ENCODE results near the gene MGST2. TPM values are rescaled to one million over a fixed set of nuclear protein-coding genes. Genes with fewer than 3 reads are reported as not detected.
A peak's percentile ranks its signal among the peaks of the same experiment; 100 is the strongest.

Gene MGST2
- polyA plus RNA-seq (ENCODE audit: low read depth in 6 of 6) = 1 to 10 TPM; 1.0 to 7.9 (median 2.9) TPM

GRCh38 chr4:139665690-139666529, at the start of gene MGST2:
Gene MGST2 (plus strand): TSS chr4:139665819. CDS start chr4:139666020, 201 bp downstream.
- H3K4me3 Mint-ChIP-seq = peak within 1 kb of the TSS; percentile 89 to 98 (median 94)

DNA sequence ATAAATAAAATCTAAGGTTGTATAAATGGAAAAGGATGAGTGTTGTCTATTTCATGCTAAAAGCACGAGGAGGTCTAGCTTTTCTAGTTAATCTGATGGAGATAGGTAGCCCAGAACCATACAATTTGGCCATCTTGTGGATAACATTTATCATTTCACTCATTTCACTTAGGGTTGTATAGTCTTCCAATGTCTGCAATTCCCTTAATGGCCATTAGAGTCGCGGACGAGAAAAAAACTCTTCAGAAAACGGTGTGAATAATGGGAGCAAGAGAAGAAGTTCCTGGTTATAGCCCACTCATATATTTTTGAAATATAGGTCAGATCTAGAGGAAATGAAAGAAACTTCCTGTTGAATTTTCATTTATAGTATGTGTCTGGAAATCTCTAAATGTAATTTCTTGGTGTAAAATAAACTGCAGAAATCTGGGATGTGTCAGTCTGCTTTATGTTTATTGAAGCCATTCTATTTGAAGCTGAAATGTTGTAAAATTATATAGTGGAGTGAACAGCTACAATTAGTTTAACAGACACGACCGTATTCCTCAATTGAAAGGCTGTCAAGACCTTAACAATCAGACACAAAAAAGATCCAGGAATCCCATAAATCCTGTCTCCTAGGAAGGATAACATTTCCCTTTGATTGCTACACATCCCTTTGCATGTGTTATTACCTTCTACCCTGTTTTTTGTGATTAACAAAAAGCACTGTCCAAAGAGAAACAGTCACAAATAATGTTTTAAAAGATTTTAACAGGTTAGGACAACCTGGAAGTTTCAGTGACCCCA, 47.7 kb upstream of the MGST2 start:
- Mint-ChIP-seq H3K36me3 (no peaks in the 10 kb centered on the region), H3K9me3 (no peaks in the 10 kb centered on the region), H3K27me3 (peaks cover 0 to 10% (median 1%) of the 10 kb centered on the region in 3 donors), H3K27ac (no peak overlapping the region), H3K4me1 (no peaks in the 10 kb centered on the region), H3K4me3 (no peak overlapping the region)
- ATAC-seq (ENCODE audit: low read depth in 2 of 2) (peak; percentile 35 to 41), DNase-seq (no peak)

More at GRCh38 chr4:139665690-139666529, at the start of gene MGST2:
- Mint-ChIP-seq H3K4me1 (peaks cover 20 to 25% (median 24%) of the 10 kb centered on the region in 3 donors), H3K9me3 (no peaks in the 10 kb centered on the region), H3K36me3 (no peaks in the 10 kb centered on the region), H3K27me3 (no peaks in the 10 kb centered on the region), H3K27ac (peak within 1 kb of the TSS; percentile 24 to 83 (median 74))
- DNase-seq (peak; percentile 18), ATAC-seq (ENCODE audit: low read depth in 2 of 2) (peak; percentile 58 to 59)

DNA sequence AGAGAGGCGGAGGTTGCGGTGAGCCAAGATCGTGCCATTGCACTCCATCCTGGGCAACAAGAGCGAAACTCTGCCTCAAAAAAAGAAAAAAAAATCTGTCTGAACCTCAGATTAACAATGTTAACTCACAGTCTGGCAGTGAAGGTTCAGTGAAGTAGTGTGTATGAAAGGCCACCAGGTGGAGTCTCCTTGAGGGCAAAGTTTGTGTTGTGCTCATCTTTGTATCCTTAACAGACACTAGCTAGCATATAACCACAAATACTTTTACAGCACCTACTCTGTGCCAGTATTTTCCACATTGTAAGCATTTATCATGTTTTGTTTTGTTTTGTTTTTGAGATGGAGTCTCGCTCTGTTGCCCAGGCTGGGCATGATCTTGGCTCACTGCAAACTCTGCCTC, 46.0 kb upstream of the MGST2 start:
- Mint-ChIP-seq H3K4me3 (no peak overlapping the region), H3K27me3 (peaks cover 0 to 20% (median 18%) of the 10 kb centered on the region in 3 donors), H3K4me1 (no peaks in the 10 kb centered on the region), H3K9me3 (no peaks in the 10 kb centered on the region), H3K27ac (no peak overlapping the region), H3K36me3 (no peaks in the 10 kb centered on the region)
- DNase-seq (no peak), ATAC-seq (ENCODE audit: low read depth in 2 of 2) (peak in 1 of 2 donors; percentile 64)

DNA sequence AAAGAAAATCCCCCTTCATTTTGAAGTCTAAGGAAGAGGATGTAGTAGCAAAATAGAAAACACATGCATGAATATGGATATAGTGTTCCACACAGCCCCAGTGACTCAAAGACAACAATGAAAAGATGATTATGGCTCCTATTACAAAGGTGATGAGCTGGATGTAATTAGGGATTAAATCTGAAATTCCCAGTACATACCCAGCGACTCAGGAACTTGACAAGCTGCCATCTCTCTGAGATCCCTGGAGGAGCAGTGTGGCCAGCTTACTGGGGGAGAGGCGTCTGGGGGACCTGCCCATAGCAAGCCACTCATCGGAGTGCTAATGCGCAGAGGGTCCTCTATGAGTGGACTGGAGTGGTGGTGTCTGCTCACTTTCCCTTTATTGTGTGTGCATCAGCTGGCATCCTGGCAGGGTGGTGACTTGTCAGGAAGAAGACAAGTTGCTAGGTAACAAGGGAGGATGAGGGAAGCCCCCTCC, 42.7 kb upstream of the MGST2 start:
- H3K4me1 Mint-ChIP-seq = no peaks in the 10 kb centered on the region
- H3K36me3 Mint-ChIP-seq = no peaks in the 10 kb centered on the region
- no peak overlapping the region for H3K27ac Mint-ChIP-seq
- DNase-seq (no peak), ATAC-seq (ENCODE audit: low read depth in 2 of 2) (no peak)
- H3K4me3 Mint-ChIP-seq = no peak overlapping the region
- no peaks in the 10 kb centered on the region for H3K9me3 Mint-ChIP-seq
- H3K27me3 Mint-ChIP-seq = peaks cover 0 to 29% (median 23%) of the 10 kb centered on the region in 3 donors

GRCh38 chr4:139624441-139625092, 41.1 kb upstream of the MGST2 start:
- Mint-ChIP-seq H3K27ac (peak overlapping the region in 1 of 6 donors; percentile 42), H3K27me3 (peaks cover 0 to 29% (median 23%) of the 10 kb centered on the region in 3 donors), H3K9me3 (no peaks in the 10 kb centered on the region), H3K4me1 (no peaks in the 10 kb centered on the region), H3K36me3 (no peaks in the 10 kb centered on the region), H3K4me3 (no peak overlapping the region)
- DNase-seq = no peak
- no peak for ATAC-seq (ENCODE audit: low read depth in 2 of 2)

DNA sequence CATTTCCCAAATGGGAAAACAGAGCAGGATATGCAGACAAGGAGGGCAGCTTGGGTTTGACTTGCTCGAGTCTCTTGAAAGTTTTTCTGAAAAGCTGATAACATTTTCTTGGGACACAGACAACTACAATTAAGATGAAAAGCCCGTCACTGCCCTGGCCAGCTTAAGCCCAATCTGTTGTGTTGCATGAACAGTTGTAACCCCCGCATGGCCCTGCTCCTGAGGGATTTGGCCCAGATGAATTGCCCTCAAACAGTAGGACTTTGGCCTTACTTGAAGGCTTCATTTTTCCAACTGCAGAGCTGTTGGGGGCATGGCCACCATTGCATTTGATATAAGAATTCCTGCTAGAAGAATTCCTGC, 40.5 kb upstream of the MGST2 start:
- DNase-seq (no peak), ATAC-seq (ENCODE audit: low read depth in 2 of 2) (no peak)
- Mint-ChIP-seq H3K4me3 (no peak overlapping the region), H3K4me1 (no peaks in the 10 kb centered on the region), H3K27me3 (peaks cover 0 to 29% (median 23%) of the 10 kb centered on the region in 3 donors), H3K27ac (no peak overlapping the region), H3K36me3 (no peaks in the 10 kb centered on the region), H3K9me3 (no peaks in the 10 kb centered on the region)

DNA sequence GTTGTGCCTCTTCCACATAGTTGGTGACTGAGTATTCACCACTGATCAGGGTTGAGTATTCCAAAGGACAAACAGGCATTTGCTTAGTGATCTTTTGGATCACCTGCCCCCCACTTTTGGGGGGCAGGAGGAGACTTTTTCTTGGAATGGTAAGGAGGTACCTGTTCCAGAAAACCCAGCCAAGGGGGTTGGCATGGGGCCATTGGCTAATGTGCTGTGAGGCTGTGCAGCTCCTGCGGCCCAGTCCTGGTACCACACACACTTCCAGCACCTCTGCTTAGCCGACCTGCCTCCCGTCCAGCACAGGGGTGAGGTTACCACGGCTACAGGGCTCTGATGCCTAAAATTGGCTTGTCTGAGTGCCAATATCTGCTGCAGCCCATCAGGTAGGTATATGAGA, 40.1 kb upstream of the MGST2 start:
- H3K27me3 Mint-ChIP-seq = peaks cover 0 to 31% (median 23%) of the 10 kb centered on the region in 3 donors
- H3K27ac Mint-ChIP-seq = no peak overlapping the region
- no peak for ATAC-seq (ENCODE audit: low read depth in 2 of 2)
- no peaks in the 10 kb centered on the region for H3K36me3 Mint-ChIP-seq
- no peak overlapping the region for H3K4me3 Mint-ChIP-seq
- H3K4me1 Mint-ChIP-seq = no peaks in the 10 kb centered on the region
- DNase-seq = no peak
- no peaks in the 10 kb centered on the region for H3K9me3 Mint-ChIP-seq

GRCh38 chr4:139628184-139629012, 37.2 kb upstream of the MGST2 start:
- Mint-ChIP-seq H3K27ac (peak overlapping the region in 1 of 6 donors; percentile 27), H3K27me3 (peaks cover 0 to 38% (median 9%) of the 10 kb centered on the region in 3 donors), H3K4me3 (no peak overlapping the region), H3K36me3 (no peaks in the 10 kb centered on the region), H3K9me3 (no peaks in the 10 kb centered on the region), H3K4me1 (no peaks in the 10 kb centered on the region)
- DNase-seq (no peak), ATAC-seq (ENCODE audit: low read depth in 2 of 2) (no peak)

DNA sequence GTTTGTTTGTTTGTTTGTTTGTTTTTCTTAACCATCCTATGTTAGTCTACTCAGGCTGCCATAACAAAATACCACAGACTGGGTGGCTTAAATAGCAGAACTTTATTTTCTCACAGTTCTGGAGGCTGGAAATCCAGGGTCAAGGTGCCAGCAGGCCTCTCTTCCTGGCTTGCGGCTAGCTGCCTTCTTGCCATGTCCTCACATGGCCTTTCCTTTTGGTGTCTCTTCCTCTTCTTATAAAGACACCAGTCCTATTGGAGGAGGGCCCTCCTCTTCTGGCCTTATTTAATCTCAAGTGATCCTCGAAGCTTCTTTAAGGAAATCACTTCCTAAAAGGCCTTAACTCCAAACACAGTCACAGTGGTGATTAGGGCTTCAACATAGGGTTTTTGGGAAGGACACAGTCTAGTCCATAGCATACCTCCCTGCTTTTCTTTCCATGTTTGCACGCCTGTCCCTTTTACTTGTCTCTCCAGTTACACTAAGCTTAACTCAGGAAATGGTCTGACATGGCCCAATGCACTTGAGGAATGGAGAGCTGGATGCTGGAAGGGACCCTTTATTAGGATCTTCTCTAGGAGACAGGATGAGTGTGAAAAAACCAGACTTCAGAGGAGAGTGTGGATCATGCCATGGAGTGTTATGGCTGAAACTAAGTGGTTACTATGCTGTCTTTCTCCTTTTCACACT, 36.0 kb upstream of the MGST2 start:
- H3K27ac Mint-ChIP-seq = no peak overlapping the region
- H3K36me3 Mint-ChIP-seq = no peaks in the 10 kb centered on the region
- H3K9me3 Mint-ChIP-seq = no peaks in the 10 kb centered on the region
- ATAC-seq (ENCODE audit: low read depth in 2 of 2) (no peak), DNase-seq (no peak)
- no peak overlapping the region for H3K4me3 Mint-ChIP-seq
- H3K4me1 Mint-ChIP-seq = no peaks in the 10 kb centered on the region
- peaks cover 10 to 38% (median 14%) of the 10 kb centered on the region in 3 donors for H3K27me3 Mint-ChIP-seq

- ATAC-seq (ENCODE audit: low read depth in 2 of 2) (no peak), DNase-seq (no peak)
- Mint-ChIP-seq H3K4me3 (no peak overlapping the region), H3K36me3 (no peaks in the 10 kb centered on the region), H3K4me1 (no peaks in the 10 kb centered on the region), H3K27ac (no peak overlapping the region), H3K27me3 (peaks cover 10 to 35% (median 10%) of the 10 kb centered on the region in 3 donors), H3K9me3 (no peaks in the 10 kb centered on the region)
Observed at GRCh38 chr4:139630126-139630495, 35.5 kb upstream of the MGST2 start.

DNA sequence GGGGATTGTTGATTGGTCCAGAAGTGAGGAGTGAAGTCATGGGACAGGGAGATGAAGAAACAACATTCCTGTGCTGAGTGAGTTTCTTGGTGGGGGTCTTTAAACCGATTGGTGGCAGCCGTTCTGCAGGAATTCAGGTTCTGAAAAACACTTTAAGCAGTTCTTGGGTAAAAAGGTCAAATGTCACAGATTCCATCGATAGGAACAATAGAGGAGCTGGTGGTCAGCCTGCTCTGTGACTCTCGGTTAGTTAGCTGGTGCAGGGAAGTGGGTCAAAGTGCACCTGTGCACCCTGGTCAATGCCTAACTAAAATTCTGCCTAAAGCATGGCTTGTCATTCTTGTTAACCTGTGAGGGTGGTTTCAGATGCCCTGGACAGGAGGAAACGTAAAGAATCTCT, 34.6 kb upstream of the MGST2 start:
- H3K4me1 Mint-ChIP-seq = no peaks in the 10 kb centered on the region
- no peak overlapping the region for H3K4me3 Mint-ChIP-seq
- no peaks in the 10 kb centered on the region for H3K36me3 Mint-ChIP-seq
- H3K9me3 Mint-ChIP-seq = no peaks in the 10 kb centered on the region
- H3K27me3 Mint-ChIP-seq = peaks cover 10 to 41% (median 16%) of the 10 kb centered on the region in 3 donors
- ATAC-seq (ENCODE audit: low read depth in 2 of 2) (no peak), DNase-seq (no peak)
- no peak overlapping the region for H3K27ac Mint-ChIP-seq

DNA sequence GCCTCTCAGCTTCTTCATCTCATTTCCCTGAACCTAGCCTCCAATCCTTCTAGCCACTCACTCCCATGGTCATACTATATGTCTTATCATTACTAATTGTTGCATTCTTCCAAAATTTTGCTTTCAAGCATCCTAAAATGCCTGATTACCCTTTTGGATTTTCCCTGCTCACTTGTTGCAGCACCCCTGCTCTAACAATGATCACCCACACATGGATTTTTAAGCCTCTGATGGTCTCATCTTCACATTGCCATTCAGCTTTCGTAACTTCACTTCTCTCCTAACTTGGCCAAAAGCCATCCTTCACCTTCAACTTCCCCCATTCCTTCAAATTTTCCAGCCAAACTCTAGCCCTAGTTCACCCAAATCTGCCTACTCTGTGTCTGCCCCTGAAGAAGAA, 33.8 kb upstream of the MGST2 start:
- no peaks in the 10 kb centered on the region for H3K4me1 Mint-ChIP-seq
- ATAC-seq (ENCODE audit: low read depth in 2 of 2) = no peak
- DNase-seq = no peak
- H3K4me3 Mint-ChIP-seq = no peak overlapping the region
- H3K27me3 Mint-ChIP-seq = peaks cover 14 to 36% (median 21%) of the 10 kb centered on the region in 3 donors
- H3K9me3 Mint-ChIP-seq = peaks cover 0 to 7% (median under 1%) of the 10 kb centered on the region in 7 donors
- no peak overlapping the region for H3K27ac Mint-ChIP-seq
- H3K36me3 Mint-ChIP-seq = peaks cover 0 to 7% of the 10 kb centered on the region in 2 donors

All from naive B cell (primary cell).